Stimulated activated CD8-positive, alpha-beta memory T cell treated with anti-CD3 and anti-CD28 coated beads, Interleukin-15, amount 100 ng/mL, for 24 hours (primary cell): ENCODE results near the gene HNRNPC.

Experiments used
- DNase-seq: peaks from one replicate; pipeline ENCODE4 v3.0.0-alpha.2; 2020; ENCODE audit warnings: low read depth

Gene HNRNPC

DNA sequence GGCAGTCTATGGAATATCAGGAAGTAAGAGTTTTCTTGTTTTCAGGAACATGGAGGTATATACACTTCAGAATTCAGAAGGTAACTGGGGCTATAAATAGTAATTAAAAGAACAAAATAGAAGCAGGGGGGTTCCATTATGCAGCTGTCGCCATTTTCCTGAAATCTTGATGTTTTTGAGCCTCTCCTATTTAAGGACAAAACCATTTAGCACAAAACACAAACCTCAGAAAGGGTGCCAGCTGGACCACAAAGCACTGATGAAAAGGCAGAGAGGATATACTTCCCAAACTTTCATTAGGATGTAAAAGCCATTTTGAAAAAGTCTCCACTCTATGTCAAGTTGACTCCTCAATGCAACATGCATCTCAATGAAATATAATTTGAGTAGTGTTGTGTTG lies 59.2 kb downstream of the HNRNPC start:
- no peak for DNase-seq

DNA sequence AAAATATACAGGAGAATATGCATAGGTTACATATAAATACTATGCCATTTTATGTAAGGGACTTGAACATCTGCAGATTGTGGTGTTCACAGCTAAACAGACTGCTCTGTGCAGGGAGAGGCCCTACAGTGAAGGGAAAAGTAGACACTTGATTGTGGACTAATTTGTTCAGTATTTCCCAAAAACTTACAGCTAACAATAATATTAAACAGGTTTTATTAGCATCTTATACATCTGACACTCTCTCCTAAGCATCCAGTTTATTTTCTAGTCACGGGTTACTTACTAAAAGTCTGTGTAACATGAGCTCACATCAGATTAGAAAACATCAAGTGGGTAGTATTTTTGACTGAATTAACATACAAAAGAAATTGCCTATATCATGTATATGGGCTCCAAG lies 60.1 kb downstream of the HNRNPC start:
- no peak for DNase-seq

DNA sequence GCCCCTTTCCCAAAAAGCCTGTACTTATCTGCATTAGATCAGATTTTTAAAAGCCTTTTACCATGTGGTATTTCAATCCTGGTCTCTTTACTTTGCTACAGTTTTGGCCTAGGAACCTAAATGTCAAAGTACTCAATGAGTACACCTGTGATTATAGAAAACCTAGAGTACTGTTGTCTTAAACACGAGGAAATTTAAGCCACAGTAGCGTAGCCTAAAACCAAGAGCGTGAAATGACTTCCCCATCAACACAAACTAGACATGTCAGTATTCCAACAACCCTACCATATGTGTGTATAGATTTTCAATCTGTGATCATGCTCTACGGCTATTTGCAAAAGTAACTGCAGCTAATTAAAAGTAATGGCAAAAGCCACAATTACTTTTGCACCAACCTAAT lies 60.7 kb downstream of the HNRNPC start:
- DNase-seq = no peak

DNA sequence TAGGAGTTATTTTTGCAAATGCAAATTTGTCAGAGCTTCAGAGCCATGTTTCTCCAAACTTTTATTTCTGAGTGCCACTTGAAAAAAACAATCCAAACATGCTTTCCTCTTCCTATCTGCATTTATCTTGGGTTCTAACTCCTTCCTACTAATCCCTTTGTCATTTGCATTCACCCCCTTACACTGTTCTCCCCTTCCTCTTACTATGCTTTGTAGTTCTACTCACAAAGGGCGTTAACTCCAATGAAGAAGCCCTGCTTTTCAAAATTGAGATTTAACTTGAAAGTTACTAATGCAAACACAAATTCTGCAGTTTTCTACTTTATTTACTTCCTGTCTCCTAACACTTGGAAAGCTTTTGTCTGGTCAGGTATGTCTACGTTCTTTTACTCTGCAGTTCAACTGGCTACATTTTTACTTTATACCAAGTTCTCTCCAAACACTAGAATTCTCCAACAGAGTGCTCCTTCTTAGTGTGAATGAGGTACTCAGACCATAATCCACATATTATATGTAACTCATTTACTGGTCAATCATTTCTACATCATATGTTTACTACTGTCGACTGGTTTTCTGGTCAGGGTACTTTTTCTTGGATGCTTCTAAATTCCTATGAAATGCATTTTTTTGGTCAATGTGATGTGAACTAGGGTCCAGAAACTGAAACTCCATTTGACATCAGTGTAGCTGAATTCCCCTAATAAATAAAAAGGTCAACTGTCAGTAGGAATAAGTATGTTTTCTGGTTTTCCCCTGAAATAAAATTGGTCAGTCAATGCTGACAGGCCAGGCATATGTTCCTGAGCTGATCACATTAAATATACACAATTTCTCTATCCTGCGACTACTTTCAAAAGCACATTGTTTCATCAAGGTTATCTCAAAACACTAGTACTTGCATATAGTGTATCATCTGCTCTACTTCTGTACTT lies 62.2 kb downstream of the HNRNPC start:
- no peak for DNase-seq

DNA sequence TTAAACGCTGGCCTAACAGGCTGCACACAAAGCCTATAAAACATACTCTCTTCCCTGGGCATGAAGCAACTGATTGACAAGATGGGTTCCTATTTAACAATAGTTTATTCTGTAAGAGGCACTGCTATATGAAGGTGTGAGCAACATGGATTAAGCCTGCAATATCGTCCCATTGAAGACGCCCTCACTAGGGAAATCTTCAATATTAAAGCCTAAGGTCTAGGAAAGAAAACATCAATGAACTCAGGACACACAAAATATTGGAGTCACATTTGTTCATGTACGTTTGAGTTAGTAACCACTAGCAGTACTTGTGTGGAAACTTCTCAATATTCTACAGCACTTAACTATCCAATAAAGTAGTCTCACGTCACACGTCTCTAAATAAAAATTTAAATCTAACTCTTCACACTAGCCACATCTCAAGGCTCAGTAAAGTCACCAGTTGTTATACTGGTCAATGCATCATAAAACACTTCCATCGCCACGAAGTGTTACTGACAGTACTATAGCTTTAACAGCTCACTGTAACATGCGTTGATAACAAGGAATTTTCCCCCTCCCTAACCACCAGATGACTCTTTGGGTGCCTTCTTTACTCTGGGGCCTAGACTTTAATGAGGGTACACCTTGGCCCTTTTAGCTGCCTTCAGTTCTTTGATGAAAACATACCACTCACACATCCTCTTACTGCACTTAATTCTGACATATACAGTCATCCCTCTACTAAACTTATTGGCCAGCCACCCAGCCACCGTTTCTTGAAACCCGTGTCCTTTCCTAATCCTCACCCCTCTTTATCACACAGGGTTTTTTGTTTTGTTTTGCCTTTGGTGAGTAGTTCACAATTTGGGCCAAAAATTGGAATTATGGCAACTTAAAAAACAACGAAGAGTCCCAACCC lies 63.3 kb downstream of the HNRNPC start:
- no peak for DNase-seq

DNA sequence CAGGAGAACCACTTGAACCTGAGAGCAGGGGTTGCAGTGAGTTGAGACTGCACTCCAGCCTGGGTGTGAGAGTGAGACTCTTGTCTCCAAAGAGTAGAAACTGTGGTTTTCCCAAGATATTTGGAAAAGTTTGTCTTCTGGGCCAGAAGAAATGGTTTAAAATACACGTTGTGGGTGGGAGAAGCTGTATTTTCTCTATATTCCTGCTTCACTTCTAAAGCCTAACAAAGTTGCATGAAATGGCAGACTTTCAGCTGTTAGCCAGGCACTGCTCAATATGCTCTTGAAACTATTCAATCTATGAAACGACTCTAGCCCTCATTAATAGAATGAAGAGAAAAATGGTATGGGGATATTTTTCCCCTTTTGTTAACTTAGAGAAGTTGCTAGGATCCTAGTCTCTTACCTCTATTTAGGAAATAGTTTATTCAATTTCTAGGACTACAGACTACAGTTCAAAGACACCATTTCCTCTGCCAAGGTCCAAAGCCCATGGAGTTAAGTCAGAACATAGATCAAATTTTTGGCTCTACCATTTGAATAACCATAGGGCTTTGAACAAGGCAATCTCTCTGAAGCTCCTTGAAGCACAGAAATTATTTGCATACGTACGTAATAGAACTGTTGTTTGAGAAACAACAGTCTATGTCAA lies 64.1 kb downstream of the HNRNPC start:
- DNase-seq = no peak

DNA sequence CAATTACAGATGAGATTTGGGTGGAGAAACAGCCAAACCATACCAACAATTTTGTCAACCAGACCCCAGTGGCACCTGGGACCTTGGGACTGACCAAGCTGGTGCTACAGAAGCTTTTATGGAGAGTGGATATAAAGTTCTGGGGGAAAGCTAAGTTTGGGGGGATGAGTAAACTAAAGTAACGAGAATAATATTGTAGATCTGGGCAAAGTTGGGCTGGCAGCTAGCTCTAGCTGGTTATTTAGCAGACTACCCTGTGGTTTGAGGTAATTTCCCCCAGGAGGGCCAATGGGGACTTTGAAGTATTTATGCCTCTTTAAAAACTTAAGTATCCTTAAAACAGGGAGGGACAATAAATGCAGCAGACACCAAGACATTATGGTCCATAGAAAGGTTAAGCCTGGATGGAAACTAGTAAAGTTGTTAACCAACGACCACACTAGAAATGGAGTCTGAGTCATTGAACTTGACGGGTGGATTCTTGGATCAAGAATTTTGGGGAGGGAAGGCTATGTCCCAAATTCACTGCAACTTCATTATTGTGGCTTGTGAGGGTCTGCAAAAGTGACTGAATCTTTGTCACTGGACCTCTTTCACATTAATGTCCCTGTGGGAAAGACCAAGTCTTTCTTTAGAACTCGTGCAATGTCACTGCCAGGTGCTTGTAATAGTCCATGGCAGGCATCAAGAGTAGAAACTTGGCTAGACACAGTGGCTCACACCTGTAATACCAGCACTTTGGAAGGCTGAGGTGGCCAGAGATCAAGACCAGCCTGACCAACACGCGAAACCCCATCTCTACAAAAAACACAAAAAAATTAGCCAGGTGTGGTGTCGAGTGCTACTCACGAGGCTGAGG lies 64.8 kb downstream of the HNRNPC start:
- DNase-seq = no peak

DNA sequence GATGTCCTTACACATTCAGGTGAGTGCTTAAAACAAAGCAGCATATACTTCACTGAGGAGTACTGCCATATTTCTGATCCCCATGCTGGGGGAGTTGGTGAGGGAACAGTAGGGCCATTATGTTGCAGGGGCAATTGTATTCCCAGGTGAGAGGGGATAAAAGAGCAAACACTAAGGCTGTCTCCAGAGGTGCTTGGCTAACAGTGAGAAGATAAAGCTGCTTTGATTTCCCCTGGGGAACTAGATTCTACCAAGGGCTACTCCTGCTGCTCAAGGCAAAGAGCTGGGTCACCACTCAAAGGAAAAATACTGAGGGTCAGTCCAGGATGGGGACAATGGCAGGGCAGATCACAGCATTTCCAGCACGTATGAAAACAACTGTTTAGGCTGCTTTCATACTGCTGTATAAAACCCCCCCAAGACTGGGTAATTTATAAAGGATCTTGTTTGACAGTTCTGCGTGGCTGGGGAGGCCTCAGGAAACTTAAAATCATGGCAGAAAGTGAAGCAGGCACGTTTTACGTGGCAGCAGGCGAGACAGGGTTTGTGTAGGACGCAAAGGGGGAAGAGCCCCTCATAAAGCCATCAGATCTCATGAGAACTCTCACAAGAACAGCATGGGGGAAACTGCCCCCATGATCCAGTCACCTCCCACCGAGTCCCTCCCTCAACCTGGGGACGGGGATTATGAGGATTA lies 65.6 kb downstream of the HNRNPC start:
- no peak for DNase-seq

DNA sequence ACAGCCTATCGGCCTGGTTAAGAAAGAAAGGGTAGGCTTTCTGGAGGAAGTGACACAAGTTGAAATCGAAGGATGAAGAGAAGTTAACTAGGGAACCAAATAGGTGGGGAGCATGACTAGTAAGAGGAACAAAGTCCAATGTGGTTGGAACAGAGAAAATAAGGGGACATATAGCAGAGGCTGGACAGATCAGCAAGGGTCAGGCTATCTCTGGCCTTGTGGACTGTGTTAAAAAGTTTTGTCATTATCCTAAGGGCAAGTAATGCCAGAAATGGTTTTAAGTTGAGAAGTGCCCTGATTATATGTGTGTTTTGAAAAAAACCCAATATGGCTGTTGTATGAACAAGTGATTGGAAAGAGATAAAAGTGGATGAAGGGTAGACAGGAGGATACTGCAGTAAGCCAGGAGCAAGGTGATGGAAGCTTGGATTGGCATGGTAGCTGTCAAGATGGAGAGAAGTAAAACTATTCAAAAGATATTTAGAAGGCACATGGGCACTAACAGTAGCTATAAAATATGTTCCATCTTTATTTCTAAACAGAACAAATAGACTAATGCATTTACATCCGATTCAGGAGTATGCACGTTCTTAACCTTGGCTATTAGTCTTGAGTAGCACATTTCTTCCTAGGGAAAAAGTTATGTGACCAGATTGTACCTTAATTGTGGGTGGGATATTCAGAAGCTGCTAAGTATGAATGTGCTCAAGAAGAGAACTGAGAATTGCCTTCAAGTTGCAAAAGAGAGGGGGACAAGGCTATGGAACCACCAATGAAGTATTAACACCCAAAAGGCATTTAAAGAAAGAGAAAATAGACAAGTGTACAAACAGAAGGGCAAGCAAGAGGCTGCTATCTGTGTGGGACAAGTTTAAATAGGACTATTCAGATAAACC lies 66.5 kb downstream of the HNRNPC start:
- DNase-seq = no peak

DNA sequence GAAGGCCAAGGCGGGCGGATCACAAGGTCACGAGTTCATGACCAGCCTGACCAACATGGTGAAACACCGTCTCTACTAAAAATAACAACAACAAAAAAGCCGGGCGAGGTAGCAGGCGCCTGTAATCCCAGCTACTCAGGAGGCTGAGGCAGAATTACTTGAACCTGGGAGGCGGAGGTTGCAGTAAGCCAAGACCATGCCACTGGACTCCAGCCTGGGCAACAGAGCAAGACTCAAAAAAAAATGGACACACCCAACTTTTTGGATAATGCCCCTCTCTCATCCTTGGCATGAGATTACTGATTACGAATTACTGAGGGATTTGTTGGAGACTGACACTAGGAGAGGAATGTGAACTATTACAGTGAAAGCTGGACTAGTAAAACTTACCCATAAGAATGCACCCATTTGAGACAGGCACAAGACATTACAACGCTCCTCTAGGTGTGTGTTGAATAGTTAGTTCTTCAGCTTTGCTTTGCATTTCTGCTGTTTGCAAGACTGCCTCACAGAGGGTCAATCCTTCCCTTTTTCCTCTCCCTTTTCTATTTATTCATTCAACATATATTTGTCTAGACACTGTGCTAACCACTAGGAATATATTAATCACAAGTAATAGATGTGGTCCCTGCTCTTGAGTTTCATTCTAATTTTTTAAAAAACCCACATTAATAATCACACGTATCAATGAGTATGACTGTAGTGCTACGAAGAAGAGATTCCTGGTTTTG lies 67.3 kb downstream of the HNRNPC start:
- no peak for DNase-seq

DNA sequence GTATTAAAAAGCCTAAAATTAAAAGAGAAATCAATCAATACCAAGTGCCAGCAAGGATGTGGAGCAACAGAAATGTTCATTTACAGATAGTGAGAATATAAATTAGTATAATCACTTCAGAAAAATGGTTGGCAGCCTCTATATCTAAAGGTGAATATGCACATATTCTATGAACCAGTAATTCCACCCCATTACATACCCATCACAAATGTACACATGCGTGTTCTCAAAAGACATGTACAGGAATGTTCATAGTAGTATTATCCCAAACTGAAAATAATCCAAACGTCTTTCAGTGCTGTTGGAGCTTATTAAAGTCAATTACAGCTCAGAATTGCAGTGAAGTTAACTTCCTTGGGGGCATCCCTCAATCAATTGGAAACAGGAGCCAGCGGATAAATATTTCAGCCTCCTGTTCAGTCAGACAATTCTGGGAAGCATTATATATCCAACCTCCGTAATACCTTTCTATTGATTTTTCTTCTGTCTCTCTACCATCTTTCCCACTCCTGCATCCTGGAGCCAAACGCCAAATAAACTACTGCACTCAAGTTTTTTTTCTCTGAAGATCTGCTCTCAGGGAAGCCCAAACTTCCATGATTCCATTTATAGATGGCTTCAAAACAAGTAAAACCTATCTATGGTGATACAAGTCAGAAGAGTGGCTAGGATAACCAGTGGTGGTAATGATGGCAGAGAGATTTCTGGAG lies 68.3 kb downstream of the HNRNPC start:
- DNase-seq = no peak

DNA sequence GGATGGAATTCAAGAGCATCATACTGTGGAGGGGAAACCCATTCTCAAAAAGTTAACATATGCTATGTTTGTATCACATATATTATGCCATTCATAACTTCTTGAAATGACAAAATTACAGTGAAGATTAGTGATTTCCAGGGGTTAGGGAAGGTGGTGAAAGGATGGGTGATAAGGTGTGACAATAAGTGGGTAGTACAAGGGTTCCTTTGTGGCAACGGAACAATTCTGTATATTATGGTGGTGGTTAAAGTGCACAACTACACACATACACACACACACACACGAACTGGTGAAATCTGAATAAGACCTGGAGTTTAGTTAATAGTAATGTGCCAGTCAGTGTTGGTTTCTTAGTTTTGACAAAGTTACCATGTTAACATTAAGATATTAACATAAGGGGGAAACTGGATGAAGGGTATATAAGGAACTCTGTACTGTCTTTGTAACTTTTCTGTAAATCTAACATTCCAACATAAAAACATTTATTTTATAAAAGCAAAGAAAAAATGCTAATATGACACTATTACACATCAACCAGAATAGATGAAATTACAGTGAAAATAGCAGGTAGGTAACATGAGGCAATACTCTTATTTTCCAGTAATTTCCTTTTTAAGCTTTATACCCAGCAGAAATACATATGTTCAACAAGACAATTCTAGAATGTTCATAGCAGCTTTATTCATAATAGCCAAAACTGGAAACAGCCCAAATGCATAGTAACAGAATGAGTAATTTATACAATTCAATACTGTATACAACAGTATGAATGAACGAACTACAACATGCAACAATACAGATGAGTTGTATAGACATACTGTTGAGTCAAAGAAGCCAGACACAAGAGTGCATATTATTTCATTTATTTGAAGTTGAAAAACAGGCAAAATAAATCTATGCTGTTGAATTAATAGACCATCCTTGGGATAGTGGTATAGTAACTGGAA lies 69.4 kb downstream of the HNRNPC start:
- no peak for DNase-seq

DNA sequence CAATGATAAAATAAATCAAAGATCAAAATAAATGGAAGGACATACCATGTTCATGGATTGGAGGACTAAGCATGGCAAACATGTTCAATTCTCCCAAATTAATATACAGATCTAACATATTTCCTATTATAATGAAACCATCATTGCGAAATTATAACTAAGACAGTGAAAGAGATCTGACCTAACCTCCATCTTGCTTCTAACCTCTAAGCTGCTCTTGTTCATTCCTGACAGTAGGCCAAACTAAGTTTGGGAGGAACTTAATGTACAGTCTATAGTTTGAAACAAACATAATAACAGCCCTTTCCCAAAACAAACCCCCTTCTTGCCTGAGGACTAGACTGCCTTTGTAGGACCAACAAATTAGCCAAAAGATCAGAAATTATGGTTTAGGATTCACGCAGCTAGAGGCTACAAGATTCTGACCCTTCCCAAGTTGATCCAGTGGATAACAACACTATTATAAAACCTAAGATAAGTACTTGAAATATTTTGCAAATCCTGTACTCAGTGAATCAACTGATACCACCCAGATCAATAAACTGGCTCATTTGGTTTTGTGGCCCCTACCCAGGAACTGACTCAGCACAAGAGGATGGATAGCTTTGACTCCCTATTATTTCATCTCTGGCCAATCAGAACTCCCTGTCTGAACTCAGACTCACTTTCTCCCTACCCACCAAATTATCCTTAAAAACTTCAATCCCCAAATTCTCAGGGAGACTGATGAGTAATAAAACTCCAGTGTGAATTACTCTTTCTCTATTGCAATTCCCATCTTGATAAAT lies 71.6 kb downstream of the HNRNPC start:
- no peak for DNase-seq

DNA sequence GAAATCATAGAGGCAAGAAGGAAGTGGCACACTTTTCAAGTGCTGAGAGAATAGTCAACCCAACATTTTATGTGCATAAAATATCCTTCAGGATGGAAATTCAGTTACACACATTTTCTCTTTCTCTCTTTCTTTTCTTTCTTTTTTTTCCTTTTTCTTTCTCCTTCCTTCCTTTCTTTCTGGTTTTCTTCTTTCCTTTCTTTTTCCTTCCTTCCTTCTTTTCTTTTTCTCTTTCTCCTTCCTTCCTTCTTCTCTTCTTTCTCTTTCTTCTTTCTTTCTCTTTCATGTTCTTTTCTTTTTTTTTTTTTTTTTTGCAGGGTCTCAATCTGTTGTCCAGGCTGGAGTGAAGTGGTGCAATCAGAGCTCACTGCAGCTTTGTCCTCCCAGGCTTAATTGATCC lies 74.6 kb downstream of the HNRNPC start:
- no peak for DNase-seq

DNA sequence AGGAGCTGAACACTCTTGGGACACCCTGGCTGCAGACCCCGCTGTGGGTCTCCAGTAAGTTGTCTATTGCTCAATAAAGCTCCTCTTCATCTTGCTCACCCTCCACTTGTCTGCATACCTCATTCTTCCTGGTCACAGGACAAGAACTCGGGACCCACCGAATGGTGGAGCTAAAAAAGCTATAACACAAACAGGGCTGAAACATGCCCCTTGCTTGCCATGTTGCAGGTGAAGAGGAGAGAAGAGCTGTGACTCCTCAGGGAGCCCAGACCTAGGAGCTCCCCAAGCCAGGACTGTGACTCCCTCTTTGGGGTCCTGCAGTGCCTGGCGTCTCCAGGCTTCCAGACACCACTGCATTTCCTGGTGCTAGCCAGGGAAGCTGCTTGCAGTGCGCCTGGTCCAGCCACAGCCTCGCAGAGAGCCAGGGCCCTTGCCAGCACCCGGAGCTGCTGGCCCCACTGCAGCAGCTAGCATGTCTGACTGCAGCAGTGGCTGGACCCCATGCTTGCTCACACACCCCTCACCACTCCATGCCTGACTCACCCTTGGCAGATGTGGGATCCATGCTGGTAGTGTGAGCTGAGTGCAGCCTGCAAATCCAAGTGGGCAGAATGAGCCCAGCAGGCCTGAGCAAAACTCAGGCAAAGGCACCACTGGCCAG lies 76.2 kb downstream of the HNRNPC start:
- DNase-seq = no peak

DNA sequence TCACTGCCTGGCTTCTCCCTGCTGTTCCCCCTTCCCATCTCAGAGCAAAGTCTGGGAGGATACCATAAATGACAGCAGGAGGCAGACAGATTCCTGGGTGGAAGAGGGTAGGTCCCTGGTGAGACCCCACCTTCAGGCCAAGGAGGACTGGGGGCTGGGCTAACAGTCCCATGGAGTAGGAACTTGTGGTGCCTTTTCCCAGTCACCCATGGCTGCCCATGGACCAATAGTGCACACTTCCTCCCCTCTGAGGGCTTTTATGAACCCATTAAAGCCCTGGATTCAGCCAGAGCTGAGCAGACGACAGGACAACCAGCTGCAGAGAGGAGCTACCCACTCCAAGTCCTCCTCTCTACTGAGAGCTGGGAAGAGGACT lies 76.8 kb downstream of the HNRNPC start:
- DNase-seq = no peak
